Neutrophil (primary cell): Measurements from ENCODE around the gene PES1.
"Not testable (repeated sequence)": the region's sequence is repeated elsewhere in the genome, so short reads cannot be mapped to it uniquely, and the experiment has no call there.

Experiments used
- H3K27ac ChIP-seq: fragments of 200-600 bp; sonication (generic); 2 replicates; pipeline ENCODE4 v1.5.1; 2016; ENCODE audit warnings: mild to moderate bottlenecking, moderate library complexity
- H3K27me3 ChIP-seq: fragments of 200-600 bp; sonication (generic); 2 replicates; pipeline ENCODE4 v1.6.0; 2016; ENCODE audit warnings: mild to moderate bottlenecking
- H3K36me3 ChIP-seq: fragments of 200-600 bp; sonication (generic); 2 replicates; pipeline ENCODE4 v1.5.1; 2017
- H3K4me1 ChIP-seq, 2 experiments: fragments of 200-600 bp in 1 of 2; sonication (generic) in 1 of 2; 1 replicate in 1 of 2; 2 replicates in 1 of 2; pipeline versions ENCODE4 v1.5.1 to v1.6.1; 2013 to 2016; ENCODE audit warnings: low read depth in 1 of 2, low read length in 1 of 2, mild to moderate bottlenecking in 1 of 2, moderate library complexity in 1 of 2; ENCODE audit not compliant: control insufficient read depth in 1 of 2, insufficient read depth in 1 of 2
- H3K4me3 ChIP-seq, 2 experiments: fragments of 200-600 bp in 1 of 2; sonication (generic) in 1 of 2; 1 replicate in 1 of 2; 2 replicates in 1 of 2; pipeline ENCODE4 v1.5.1; 2013 to 2016; ENCODE audit warnings: low read depth in 1 of 2, low read length in 1 of 2, mild to moderate bottlenecking in 1 of 2, moderate library complexity in 1 of 2
- H3K9me3 ChIP-seq: fragments of 200-600 bp; sonication (generic); 2 replicates; pipeline ENCODE4 v1.5.1; 2016
- TF ChIP-seq, protein P1 (sequence below): fragments of 200-600 bp; sonication (generic); IDR thresholded peaks from 2 replicates; pipeline ENCODE4 v1.5.1; 2016; ENCODE audit warnings: antibody characterized with exemption

The PES1 gene

GRCh38 chr22:30602049-30602448 is 10.3 kb upstream of the PES1 start:
- peaks cover 14 to 19% of the 10 kb centered on the region in 2 experiments for H3K4me1 ChIP-seq
- TF ChIP-seq, protein P1, sequence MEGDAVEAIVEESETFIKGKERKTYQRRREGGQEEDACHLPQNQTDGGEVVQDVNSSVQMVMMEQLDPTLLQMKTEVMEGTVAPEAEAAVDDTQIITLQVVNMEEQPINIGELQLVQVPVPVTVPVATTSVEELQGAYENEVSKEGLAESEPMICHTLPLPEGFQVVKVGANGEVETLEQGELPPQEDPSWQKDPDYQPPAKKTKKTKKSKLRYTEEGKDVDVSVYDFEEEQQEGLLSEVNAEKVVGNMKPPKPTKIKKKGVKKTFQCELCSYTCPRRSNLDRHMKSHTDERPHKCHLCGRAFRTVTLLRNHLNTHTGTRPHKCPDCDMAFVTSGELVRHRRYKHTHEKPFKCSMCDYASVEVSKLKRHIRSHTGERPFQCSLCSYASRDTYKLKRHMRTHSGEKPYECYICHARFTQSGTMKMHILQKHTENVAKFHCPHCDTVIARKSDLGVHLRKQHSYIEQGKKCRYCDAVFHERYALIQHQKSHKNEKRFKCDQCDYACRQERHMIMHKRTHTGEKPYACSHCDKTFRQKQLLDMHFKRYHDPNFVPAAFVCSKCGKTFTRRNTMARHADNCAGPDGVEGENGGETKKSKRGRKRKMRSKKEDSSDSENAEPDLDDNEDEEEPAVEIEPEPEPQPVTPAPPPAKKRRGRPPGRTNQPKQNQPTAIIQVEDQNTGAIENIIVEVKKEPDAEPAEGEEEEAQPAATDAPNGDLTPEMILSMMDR = no peak
- H3K36me3 ChIP-seq = no peaks in the 10 kb centered on the region
- H3K9me3 ChIP-seq = no peaks in the 10 kb centered on the region
- H3K27me3 ChIP-seq = no peaks in the 10 kb centered on the region
- H3K4me3 ChIP-seq = no peak overlapping the region
- no peak overlapping the region for H3K27ac ChIP-seq

DNA sequence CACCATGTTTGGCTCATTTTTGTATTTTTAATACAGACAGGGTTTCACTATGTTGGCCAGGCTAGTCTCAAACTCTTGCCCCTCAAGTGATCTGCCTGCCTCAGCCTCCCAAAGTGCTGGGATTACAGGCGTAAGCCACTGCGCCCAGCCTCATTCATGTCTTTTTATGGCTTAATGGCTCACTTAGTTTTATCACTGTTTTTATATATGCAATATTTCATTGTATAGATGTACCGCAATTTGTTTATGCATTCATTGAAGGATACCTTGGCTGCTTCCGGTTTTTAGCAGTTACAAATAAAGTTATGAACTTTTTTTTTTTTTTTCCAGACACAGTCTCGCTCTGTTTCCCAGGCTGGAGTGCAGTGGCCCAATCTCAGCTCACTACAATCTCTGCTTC is 9.8 kb upstream of the PES1 start:
- no peaks in the 10 kb centered on the region for H3K9me3 ChIP-seq
- no peaks in the 10 kb centered on the region for H3K27me3 ChIP-seq
- peaks cover 10 to 13% of the 10 kb centered on the region in 2 experiments for H3K4me1 ChIP-seq
- no peak overlapping the region for H3K4me3 ChIP-seq
- H3K27ac ChIP-seq = no peak overlapping the region
- TF ChIP-seq, protein P1 = no peak
- H3K36me3 ChIP-seq = no peaks in the 10 kb centered on the region

GRCh38 chr22:30600921-30601320 is 9.2 kb upstream of the PES1 start:
- Histone ChIP-seq H3K36me3 (no peaks in the 10 kb centered on the region), H3K4me3 (no peak overlapping the region), H3K9me3 (no peaks in the 10 kb centered on the region), H3K27ac (no peak overlapping the region), H3K4me1 (peaks cover 5 to 7% of the 10 kb centered on the region in 2 experiments), H3K27me3 (peaks cover 2% of the 10 kb centered on the region)
- TF ChIP-seq, protein P1 = no peak

- H3K4me3 ChIP-seq = no peak overlapping the region
These were observed 7.3 kb upstream of the PES1 start for GRCh38 chr22:30598986-30599385.

DNA sequence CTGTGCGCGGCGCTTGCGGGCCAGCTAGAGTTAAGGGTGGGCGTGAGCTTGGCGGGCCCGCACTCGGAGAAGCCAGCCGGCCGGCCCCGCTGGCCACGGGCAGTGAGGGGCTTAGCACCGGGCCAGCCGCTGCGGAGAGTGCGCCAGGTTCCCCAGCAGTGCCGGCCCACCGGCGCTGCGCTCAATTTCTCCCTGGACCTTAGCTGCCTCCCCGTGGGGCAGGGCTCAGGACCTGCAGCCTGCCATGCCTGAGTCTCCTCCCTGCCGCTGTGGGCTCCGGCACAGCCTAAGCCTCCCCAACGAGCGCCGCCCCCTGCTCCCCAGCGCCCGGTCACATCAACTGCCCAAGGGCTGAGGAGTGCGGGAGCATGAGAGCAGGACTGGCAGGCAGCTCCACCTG is 5.2 kb upstream of the PES1 start:
- Histone ChIP-seq H3K27me3 (peaks cover 30% of the 10 kb centered on the region), H3K4me3 (no peak overlapping the region), H3K27ac (no peak overlapping the region), H3K36me3 (no peaks in the 10 kb centered on the region), H3K4me1 (peaks cover 3 to 4% of the 10 kb centered on the region in 2 experiments), H3K9me3 (no peaks in the 10 kb centered on the region)
- TF ChIP-seq, protein P1 = no peak

More at GRCh38 chr22:30598986-30599385, 7.3 kb upstream of the PES1 start:
- TF ChIP-seq, protein P1 = no peak
- H3K9me3 ChIP-seq = no peaks in the 10 kb centered on the region
- H3K27me3 ChIP-seq = peaks cover 19% of the 10 kb centered on the region
- H3K27ac ChIP-seq = no peak overlapping the region
- H3K36me3 ChIP-seq = no peaks in the 10 kb centered on the region
- H3K4me1 ChIP-seq = no peaks in the 10 kb centered on the region

- TF ChIP-seq, protein P1 = no peak
- H3K9me3 ChIP-seq = no peaks in the 10 kb centered on the region
- H3K27ac ChIP-seq = no peak overlapping the region
- peaks cover 7 to 10% of the 10 kb centered on the region in 2 experiments for H3K4me1 ChIP-seq
- H3K36me3 ChIP-seq = no peaks in the 10 kb centered on the region
- H3K27me3 ChIP-seq = peaks cover 30% of the 10 kb centered on the region
- no peak overlapping the region for H3K4me3 ChIP-seq
These were observed 4.5 kb upstream of the PES1 start for GRCh38 chr22:30596199-30596598.

GRCh38 chr22:30592360-30592713 is 627 bp upstream of the PES1 start:
- peaks cover 30% of the 10 kb centered on the region for H3K27me3 ChIP-seq
- H3K4me3 ChIP-seq = peak overlapping the region; percentile 63
- not testable (repeated sequence) for H3K9me3 ChIP-seq
- H3K4me1 ChIP-seq = peaks cover 11 to 13% of the 10 kb centered on the region in 2 experiments
- peaks cover 12% of the 10 kb centered on the region for H3K36me3 ChIP-seq
- peak overlapping the region; percentile 83 for H3K27ac ChIP-seq
